IMR-90 (cell line): ENCODE data around the gene PPP1R37. TPM values are rescaled to one million over a fixed set of nuclear protein-coding genes. Genes with fewer than 3 reads are reported as not detected.
A peak's percentile ranks its signal among the peaks of the same experiment; 100 is the strongest.

Experiments used
- ATAC-seq: fragments of 200-7000 bp; cut with Tn5 transposase; 2 replicates; pipeline ENCODE4 v1.9.1; 2020; ENCODE audit warnings: low read depth, mild to moderate bottlenecking, moderate library complexity
- BruUV-seq: library from RNA; stranded (reverse); fragments of 400-500 nt; replicated peaks from 2 replicates; lab custom pipeline; 2021; lab: Mats Ljungman, UMichigan
- CTCF ChIA-PET: fragments of 300-600 bp; formaldehyde crosslinking; extraction: SDS; loops from one replicate; lab custom pipeline; 2021; ENCODE audit warnings: antibody characterized with exemption; lab: Yijun Ruan, JAX
- POLR2A ChIA-PET: fragments of 300-600 bp; sonication (Branson Sonifier 250); formaldehyde crosslinking; loops from one replicate; lab custom pipeline; 2022; ENCODE audit warnings: antibody characterized with exemption; ENCODE audit not compliant: unreplicated experiment; lab: Charles Lee
- DNase-seq: peaks from one replicate; pipeline ENCODE4 v3.0.0; 2013
- H2AFZ ChIP-seq: replicated peaks from 2 replicates; pipeline ENCODE3; 2013; ENCODE audit warnings: low read length, mild to moderate bottlenecking; ENCODE audit not compliant: poor library complexity
- H2AK5ac ChIP-seq: 2 replicates; pipeline ENCODE4 v1.6.1; 2013; ENCODE audit warnings: low read depth, low read length, inconsistent platforms
- H2AK9ac ChIP-seq: replicated peaks from 2 replicates; pipeline ENCODE3; 2013; ENCODE audit warnings: mild to moderate bottlenecking, low read depth, low read length, moderate library complexity; ENCODE audit not compliant: poor library complexity
- H2BK120ac ChIP-seq: 2 replicates; pipeline ENCODE4 v1.6.1; 2013; ENCODE audit warnings: low read depth, low read length, inconsistent platforms
- H2BK15ac ChIP-seq: 3 replicates; pipeline ENCODE4 v1.6.1; 2013; ENCODE audit warnings: low read depth, low read length, inconsistent platforms
- H2BK20ac ChIP-seq: 2 replicates; pipeline ENCODE4 v1.6.1; 2013; ENCODE audit warnings: low read depth, mild to moderate bottlenecking, inconsistent platforms, low read length, moderate library complexity
- H2BK5ac ChIP-seq: 2 replicates; pipeline ENCODE4 v1.6.1; 2013; ENCODE audit warnings: mild to moderate bottlenecking, low read depth, low read length, inconsistent platforms; ENCODE audit not compliant: poor library complexity, severe bottlenecking
- H3K14ac ChIP-seq: replicated peaks from 2 replicates; pipeline ENCODE4 v1.6.1; 2013; ENCODE audit warnings: low read depth, low read length, inconsistent platforms
- H3K18ac ChIP-seq: 2 replicates; pipeline ENCODE4 v1.6.1; 2013; ENCODE audit warnings: low read depth, low read length, control low read depth
- H3K23ac ChIP-seq: 2 replicates; pipeline ENCODE4 v1.6.1; 2013; ENCODE audit warnings: low read depth, low read length, inconsistent platforms
- H3K27ac ChIP-seq: 2 replicates; pipeline ENCODE4 v1.5.1; 2013; ENCODE audit warnings: mild to moderate bottlenecking, control low read depth, low read length; ENCODE audit not compliant: insufficient read depth
- H3K27me3 ChIP-seq: 2 replicates; pipeline ENCODE4 v1.6.1; 2013; ENCODE audit warnings: low read length; ENCODE audit not compliant: control insufficient read depth, insufficient read depth
- H3K36me3 ChIP-seq: 2 replicates; pipeline ENCODE4 v1.6.1; 2013; ENCODE audit warnings: low read length, mixed read lengths; ENCODE audit not compliant: control insufficient read depth, insufficient read depth
- H3K4ac ChIP-seq: 2 replicates; pipeline ENCODE4 v1.6.1; 2013; ENCODE audit warnings: low read depth, low read length, inconsistent platforms
- H3K4me1 ChIP-seq: 2 replicates; pipeline ENCODE4 v1.6.1; 2013; ENCODE audit warnings: low read length, mixed read lengths; ENCODE audit not compliant: control insufficient read depth, insufficient read depth
- H3K4me2 ChIP-seq: 2 replicates; pipeline ENCODE4 v1.6.1; 2013; ENCODE audit warnings: low read depth, mild to moderate bottlenecking, control low read depth, low read length, moderate library complexity
- H3K4me3 ChIP-seq: 2 replicates; pipeline ENCODE4 v1.5.1; 2013; ENCODE audit warnings: low read depth, mild to moderate bottlenecking, control low read depth, low read length, moderate library complexity; ENCODE audit not compliant: insufficient read depth
- H3K56ac ChIP-seq: 2 replicates; pipeline ENCODE4 v1.6.1; 2013; ENCODE audit warnings: low read length, inconsistent platforms; ENCODE audit not compliant: insufficient read depth; ENCODE audit errors: extremely low read depth
- H3K79me1 ChIP-seq, 2 experiments: 2 replicates each; pipeline ENCODE4 v1.6.1; 2013; ENCODE audit warnings: low read length in 2 of 2, inconsistent platforms in 1 of 2, low read depth in 1 of 2
- H3K9ac ChIP-seq: 2 replicates; pipeline ENCODE4 v1.6.1; 2013; ENCODE audit warnings: low read depth, low read length, control low read depth
- H3K9me1 ChIP-seq: 2 replicates; pipeline ENCODE4 v1.6.1; 2013; ENCODE audit warnings: low read length, inconsistent platforms; ENCODE audit not compliant: insufficient read depth
- H3K9me3 ChIP-seq: 2 replicates; pipeline ENCODE4 v1.6.1; 2013; ENCODE audit warnings: low read length; ENCODE audit not compliant: control insufficient read depth, insufficient read depth
- H4K20me1 ChIP-seq: 2 replicates; pipeline ENCODE4 v1.6.1; 2013; ENCODE audit warnings: low read length, inconsistent platforms; ENCODE audit not compliant: insufficient read depth
- H4K5ac ChIP-seq: 2 replicates; pipeline ENCODE4 v1.6.1; 2013; ENCODE audit warnings: mild to moderate bottlenecking, low read depth, low read length, control low read depth
- H4K8ac ChIP-seq, 2 experiments: 2 replicates each; pipeline ENCODE4 v1.6.1; 2013; ENCODE audit warnings: low read depth in 2 of 2, low read length in 2 of 2, control low read depth in 1 of 2, inconsistent platforms in 1 of 2
- H4K91ac ChIP-seq: 2 replicates; pipeline ENCODE4 v1.6.1; 2013; ENCODE audit warnings: low read depth, low read length, inconsistent platforms; ENCODE audit not compliant: insufficient read depth
- CEBPB ChIP-seq: IDR thresholded peaks from 2 replicates; pipeline ENCODE4 v1.6.1; 2012; ENCODE audit warnings: low read depth, low read length, improper control_type of control experiment
- CHD1 ChIP-seq: IDR thresholded peaks from 2 replicates; pipeline ENCODE4 v1.6.1; 2012; ENCODE audit warnings: low read depth, low read length, improper control_type of control experiment
- ELK1 ChIP-seq: fragments of 150-350 bp; IDR thresholded peaks from 2 replicates; pipeline ENCODE4 v1.6.1; 2016; ENCODE audit warnings: low read depth, mild to moderate bottlenecking, low read length, moderate library complexity, borderline replicate concordance
- FOS ChIP-seq: fragments of 150-350 bp; IDR thresholded peaks from 2 replicates; pipeline ENCODE4 v1.6.1; 2016; ENCODE audit warnings: low read depth, low read length
- MAFK ChIP-seq: IDR thresholded peaks from 2 replicates; pipeline ENCODE4 v1.6.1; 2012; ENCODE audit warnings: low read depth, low read length, improper control_type of control experiment
- MXI1 ChIP-seq: IDR thresholded peaks from 2 replicates; pipeline ENCODE4 v1.6.1; 2012; ENCODE audit warnings: low read depth, mild to moderate bottlenecking, low read length, moderate library complexity, borderline replicate concordance
- NFE2L2 ChIP-seq: fragments of 150-350 bp; IDR thresholded peaks from 2 replicates; pipeline ENCODE4 v1.6.1; 2016; ENCODE audit warnings: low read depth, mild to moderate bottlenecking, low read length
- POLR2A ChIP-seq: IDR thresholded peaks from 2 replicates; pipeline ENCODE4 v1.6.1; 2012; ENCODE audit warnings: mild to moderate bottlenecking, low read depth, low read length
- RCOR1 ChIP-seq: IDR thresholded peaks from 2 replicates; pipeline ENCODE4 v1.6.1; 2012; ENCODE audit warnings: mild to moderate bottlenecking, low read length, improper control_type of control experiment; ENCODE audit not compliant: insufficient replicate concordance
- RFX5 ChIP-seq: IDR thresholded peaks from 2 replicates; pipeline ENCODE4 v1.8.0; 2012; ENCODE audit warnings: low read depth, mild to moderate bottlenecking, low read length, moderate library complexity
- SMC3 ChIP-seq: fragments of 150-350 bp; IDR thresholded peaks from 2 replicates; pipeline ENCODE4 v1.6.1; 2016; ENCODE audit warnings: low read depth, mild to moderate bottlenecking, antibody characterized with exemption, low read length, moderate library complexity
- WGBS, 2 experiments: methylation state at CpG; one replicate each; pipeline versions ENCODE4 v1.1.5 to v1.1.7; 2013; ENCODE audit warnings: missing lambda C conversion rate in 2 of 2; ENCODE audit not compliant: insufficient read length in 1 of 2; ENCODE audit errors: extremely low coverage in 2 of 2; 5-methylcytosine and 5-hydroxymethylcytosine counted together
- dilution Hi-C: fragments of 300-500 bp; cut with HindIII; formaldehyde crosslinking; loops from one replicate; pipeline ENCODE4 v1.14.3; 2018; ENCODE audit warnings: low sequenced_read_pairs; ENCODE audit not compliant: unreplicated experiment
- in situ Hi-C: fragments of 300-500 bp; cut with MboI; formaldehyde crosslinking; loops from 3 replicates; pipeline ENCODE4 v1.14.3; 2019; ENCODE audit warnings: low sequenced_read_pairs, inconsistent platforms, mixed read lengths
- intact Hi-C: fragments of 100-400 bp; cut with micrococcal nuclease; formaldehyde crosslinking; loops from 2 replicates; pipeline ENCODE4 v1.10.0; 2022
- polyA plus RNA-seq, 3 experiments: library from polyadenylated mRNA; depleted of rRNA; stranded (reverse); fragments of >200 nt; gene quantifications; 2 replicates each; pipeline ENCODE4 v1.2.3, GENCODE V29; 2012; ENCODE audit warnings: low replicate concordance in 1 of 3
- total RNA-seq: library from RNA; depleted of rRNA; stranded (reverse); fragments of >200 nt; gene quantifications from 2 replicates; pipeline ENCODE4 v1.2.3, GENCODE V29; 2012
- TF ChIP-seq, protein P1 (sequence below): conservative IDR thresholded peaks from 2 replicates; pipeline ENCODE4 v1.5.1; 2012; ENCODE audit warnings: mild to moderate bottlenecking, low read depth, low read length, improper control_type of control experiment

Gene PPP1R37
- total and polyA plus RNA-seq, 2 of the 4 experiments (the other 2 are of a cell fraction): 13.1 to 18.5 TPM

GRCh38 chr19:45179072-45179891 lies 86.3 kb downstream of the PPP1R37 start (continued):
- no peak for TF ChIP-seq CHD1
- 0 out of 2 replicates have a peak, but pooled peaks have one; percentile 21 for TF ChIP-seq MXI1
- TF ChIP-seq CEBPB: no peak

DNA sequence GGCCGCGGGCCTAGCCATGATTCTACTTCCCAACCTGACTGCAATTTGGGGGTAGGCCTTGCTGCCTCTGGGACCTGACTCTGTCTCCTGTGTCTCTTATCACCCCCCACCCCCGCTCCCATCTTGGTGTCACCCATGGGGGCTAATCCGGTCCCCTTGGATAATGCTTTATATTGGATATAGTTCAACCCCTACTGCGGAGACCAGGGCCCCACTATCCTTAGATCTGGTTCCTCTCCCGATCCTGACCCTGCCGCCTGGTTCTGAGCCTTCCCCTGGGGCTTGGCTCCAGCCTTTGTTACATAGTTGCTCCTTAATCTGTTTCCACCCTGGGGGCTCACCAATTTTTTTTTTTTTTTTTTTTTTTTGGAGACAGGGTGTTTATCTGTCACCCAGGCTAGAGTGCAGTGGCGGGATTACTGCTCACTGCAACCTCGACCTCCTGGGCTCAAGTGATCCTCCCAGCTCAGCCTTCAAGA lies 87.0 kb downstream of the PPP1R37 start:
- H2AFZ ChIP-seq: peak overlapping the region; percentile 99
- H3K27ac ChIP-seq: peak overlapping the region; percentile 69
- H3K23ac ChIP-seq: peak overlapping the region; percentile 68; the same call in 1 of the 2 replicates
- no peaks in the 10 kb centered on the region for H3K27me3 ChIP-seq
- ChIA-PET POLR2A (no interaction called here), CTCF (no interaction called here)
- H4K5ac ChIP-seq: no peak overlapping the region
- peaks cover 11 to 45% of the 10 kb centered on the region in 2 experiments for H3K79me1 ChIP-seq
- peak overlapping the region; percentile 69 for H3K9ac ChIP-seq
- no peaks in the 10 kb centered on the region for H3K9me3 ChIP-seq
- no peak overlapping the region for H3K4ac ChIP-seq
- DNase-seq: no peak
- no peak overlapping the region for H4K91ac ChIP-seq
- H3K4me3 ChIP-seq: peak overlapping the region; percentile 79
- H2BK15ac ChIP-seq: no peak overlapping the region
- H4K20me1 ChIP-seq: peaks cover 16% of the 10 kb centered on the region; the same call in 1 of the 2 replicates
- peaks cover 4% of the 10 kb centered on the region; the same call in 1 of the 2 replicates for H3K4me1 ChIP-seq
- BruUV-seq: no TSS peak
- peak overlapping the region; percentile 75 for H3K4me2 ChIP-seq
- in situ Hi-C loops (no loop called here), intact Hi-C loops (no loop called here), dilution Hi-C loops (no loop called here)
- WGBS, 2 experiments: 0% methylated on average over 2 of the region's 9 CpGs; no CpG with 5 or more reads in 1 of the 2 experiments
- peak overlapping the region; percentile 98 for H2AK9ac ChIP-seq
- ATAC-seq: no peak
- H3K18ac ChIP-seq: no peak overlapping the region
- 0 out of 2 replicates have a peak overlapping the region, but pooled peaks have one; percentile 14 for H3K14ac ChIP-seq
- peak overlapping the region; percentile 43; the same call in 1 of the 2 replicates for H2AK5ac ChIP-seq
- H2BK20ac ChIP-seq: no peak overlapping the region
- H2BK120ac ChIP-seq: no peak overlapping the region
- H4K8ac ChIP-seq: peak overlapping the region; percentile 59 to 76; a peak in 2 of 4 replicates
- H3K56ac ChIP-seq: no peak overlapping the region
- H3K9me1 ChIP-seq: 0 out of 2 replicates have a peak, but pooled peaks cover 12% of the 10 kb centered on the region
- peaks cover 4% of the 10 kb centered on the region; the same call in 1 of the 2 replicates for H3K36me3 ChIP-seq
- H2BK5ac ChIP-seq: no peak overlapping the region
- TF ChIP-seq ELK1 (no peak), RFX5 (no peak), MAFK (no peak), SMC3 (no peak), NFE2L2 (no peak), CHD1 (no peak), POLR2A (no peak), MXI1 (no peak), FOS (no peak), CEBPB (no peak), RCOR1 (no peak)
- TF ChIP-seq, protein P1, sequence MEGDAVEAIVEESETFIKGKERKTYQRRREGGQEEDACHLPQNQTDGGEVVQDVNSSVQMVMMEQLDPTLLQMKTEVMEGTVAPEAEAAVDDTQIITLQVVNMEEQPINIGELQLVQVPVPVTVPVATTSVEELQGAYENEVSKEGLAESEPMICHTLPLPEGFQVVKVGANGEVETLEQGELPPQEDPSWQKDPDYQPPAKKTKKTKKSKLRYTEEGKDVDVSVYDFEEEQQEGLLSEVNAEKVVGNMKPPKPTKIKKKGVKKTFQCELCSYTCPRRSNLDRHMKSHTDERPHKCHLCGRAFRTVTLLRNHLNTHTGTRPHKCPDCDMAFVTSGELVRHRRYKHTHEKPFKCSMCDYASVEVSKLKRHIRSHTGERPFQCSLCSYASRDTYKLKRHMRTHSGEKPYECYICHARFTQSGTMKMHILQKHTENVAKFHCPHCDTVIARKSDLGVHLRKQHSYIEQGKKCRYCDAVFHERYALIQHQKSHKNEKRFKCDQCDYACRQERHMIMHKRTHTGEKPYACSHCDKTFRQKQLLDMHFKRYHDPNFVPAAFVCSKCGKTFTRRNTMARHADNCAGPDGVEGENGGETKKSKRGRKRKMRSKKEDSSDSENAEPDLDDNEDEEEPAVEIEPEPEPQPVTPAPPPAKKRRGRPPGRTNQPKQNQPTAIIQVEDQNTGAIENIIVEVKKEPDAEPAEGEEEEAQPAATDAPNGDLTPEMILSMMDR: no peak
